ENCODE measurements around the gene GCGR.
A peak's percentile ranks its signal among the peaks of the same experiment; 100 is the strongest.

GCGR gene

GRCh38 chr17:81821603-81822311 is 17.8 kb downstream of the GCGR start (continued):
- TF ChIP-seq ZNF223 (tag by site-specific recombination; IDR thresholded peaks at IDR 0.05) (peak; percentile 81; the same call in 1 of the 2 replicates), ZFP37 (tag by site-specific recombination; IDR thresholded peaks at IDR 0.05) (no peak), ZNF76 (tag by site-specific recombination; IDR thresholded peaks at IDR 0.05; ENCODE audit: borderline replicate concordance, low read depth) (no peak), ATF2 (tag by site-specific recombination; IDR thresholded peaks at IDR 0.05; ENCODE audit: low read depth) (no peak), ZFP41 (tag by site-specific recombination; IDR thresholded peaks at IDR 0.05; ENCODE audit: borderline replicate concordance) (no peak), ZSCAN23 (tag by site-specific recombination; IDR thresholded peaks at IDR 0.05) (no peak), ZNF391 (tag by site-specific recombination; IDR thresholded peaks at IDR 0.05; ENCODE audit: borderline replicate concordance, low read depth) (no peak), ZNF121 (tag by site-specific recombination; IDR thresholded peaks at IDR 0.05) (no peak), ZNF18 (tag by site-specific recombination; IDR thresholded peaks at IDR 0.05) (no peak), TSHZ1 (tag by site-specific recombination; IDR thresholded peaks at IDR 0.05; ENCODE audit: borderline replicate concordance) (no peak), OVOL3 (tag by site-specific recombination; IDR thresholded peaks at IDR 0.05) (no peak), ZBTB7A (tag by site-specific recombination; IDR thresholded peaks at IDR 0.05; ENCODE audit: low read depth) (no peak), KLF16 (tag by site-specific recombination; IDR thresholded peaks at IDR 0.05) (0 out of 2 replicates have a peak, but pooled peaks have one; percentile 16), SP2 (tag by site-specific recombination; IDR thresholded peaks at IDR 0.05) (peak; percentile 60), ZNF501 (tag by site-specific recombination; IDR thresholded peaks at IDR 0.05) (no peak), IKZF3 (tag by site-specific recombination; IDR thresholded peaks at IDR 0.05) (peak; percentile 83), ZNF23 (tag by site-specific recombination; IDR thresholded peaks at IDR 0.05; ENCODE audit: borderline replicate concordance) (no peak), SETDB1 (IDR thresholded peaks at IDR 0.05; ENCODE audit: insufficient read length, low read length) (no peak), ZNF311 (tag by site-specific recombination; IDR thresholded peaks at IDR 0.05; ENCODE audit: borderline replicate concordance) (no peak), ZNF514 (tag by site-specific recombination; IDR thresholded peaks at IDR 0.05) (no peak), ZNF645 (tag by site-specific recombination; IDR thresholded peaks at IDR 0.05) (no peak), ZNF473 (tag by site-specific recombination; IDR thresholded peaks at IDR 0.05) (no peak), ZNF324 (tag by site-specific recombination; IDR thresholded peaks at IDR 0.05) (no peak), ZNF670 (tag by site-specific recombination; IDR thresholded peaks at IDR 0.05; ENCODE audit: low read depth) (no peak), ZNF280C (tag by site-specific recombination; IDR thresholded peaks at IDR 0.05) (no peak), ZNF211 (tag by site-specific recombination; IDR thresholded peaks at IDR 0.05; ENCODE audit: low read depth) (no peak), ZNF510 (tag by site-specific recombination; IDR thresholded peaks at IDR 0.05; ENCODE audit: insufficient replicate concordance) (no peak), ZNF707 (tag by site-specific recombination; IDR thresholded peaks at IDR 0.05) (no peak), ZNF302 (tag by site-specific recombination; IDR thresholded peaks at IDR 0.05; ENCODE audit: low read depth) (no peak), ZNF341 (tag by site-specific recombination; IDR thresholded peaks at IDR 0.05; ENCODE audit: low read depth) (peak; percentile 98), SP7 (tag by site-specific recombination; IDR thresholded peaks at IDR 0.05) (0 out of 2 replicates have a peak, but pooled peaks have one; percentile 35)
